H9 (cell line): ENCODE results near the gene GALNT15. TPM values are rescaled to one million over a fixed set of nuclear protein-coding genes. Genes with fewer than 3 reads are reported as not detected.

Source experiments
- DNase-seq: peaks from one replicate; pipeline ENCODE4 v3.0.0-alpha.2; 2017
- H2AFZ ChIP-seq: one replicate; pipeline ENCODE4 v1.6.1; 2013; ENCODE audit warnings: mild to moderate bottlenecking, low read length, control low read depth, moderate library complexity
- H2AK5ac ChIP-seq: 2 replicates; pipeline ENCODE4 v1.6.1; 2013; ENCODE audit warnings: low read length, control low read depth, mixed read lengths; ENCODE audit not compliant: insufficient read length
- H2BK120ac ChIP-seq: one replicate; pipeline ENCODE4 v1.6.1; 2013; ENCODE audit warnings: low read depth, mild to moderate bottlenecking, low read length, control low read depth, inconsistent platforms; ENCODE audit not compliant: poor library complexity, severe bottlenecking
- H2BK12ac ChIP-seq: 2 replicates; pipeline ENCODE4 v1.6.1; 2013; ENCODE audit warnings: low read length, control low read depth, mixed read lengths, low read depth; ENCODE audit not compliant: insufficient read length
- H2BK15ac ChIP-seq: 2 replicates; pipeline ENCODE4 v1.6.1; 2013; ENCODE audit warnings: low read depth, low read length, control low read depth
- H2BK20ac ChIP-seq: one replicate; pipeline ENCODE4 v1.6.1; 2013; ENCODE audit warnings: low read depth, mild to moderate bottlenecking, low read length, control low read depth, inconsistent platforms; ENCODE audit not compliant: poor library complexity, severe bottlenecking
- H2BK5ac ChIP-seq: 2 replicates; pipeline ENCODE4 v1.6.1; 2013; ENCODE audit warnings: low read length, control low read depth, mixed read lengths; ENCODE audit not compliant: insufficient read length
- H3K14ac ChIP-seq: 2 replicates; pipeline ENCODE4 v1.6.1; 2013; ENCODE audit warnings: low read length, control low read depth; ENCODE audit not compliant: insufficient read depth
- H3K18ac ChIP-seq: 2 replicates; pipeline ENCODE4 v1.6.1; 2013; ENCODE audit warnings: low read depth, mild to moderate bottlenecking, mixed read lengths, low read length, control low read depth; ENCODE audit not compliant: insufficient read length
- H3K23ac ChIP-seq: 2 replicates; pipeline ENCODE4 v1.6.1; 2013; ENCODE audit warnings: low read length, control low read depth, mixed read lengths, low read depth; ENCODE audit not compliant: insufficient read length
- H3K23me2 ChIP-seq: 2 replicates; pipeline ENCODE4 v1.6.1; 2013; ENCODE audit warnings: low read depth, mild to moderate bottlenecking, mixed read lengths, low read length, control low read depth; ENCODE audit not compliant: insufficient read length, poor library complexity, severe bottlenecking
- H3K27ac ChIP-seq: 2 replicates; pipeline ENCODE4 v1.5.1; 2013; ENCODE audit warnings: low read length, control low read depth, mixed read lengths, low read depth; ENCODE audit not compliant: insufficient read length
- H3K27me3 ChIP-seq: 2 replicates; pipeline ENCODE4 v1.6.1; 2013; ENCODE audit warnings: low read length, control low read depth, inconsistent platforms; ENCODE audit not compliant: insufficient read depth
- H3K4ac ChIP-seq: 2 replicates; pipeline ENCODE4 v1.6.1; 2013; ENCODE audit warnings: low read depth, mild to moderate bottlenecking, control low read depth, inconsistent platforms, low read length, moderate library complexity
- H3K4me1 ChIP-seq: 2 replicates; pipeline ENCODE4 v1.6.1; 2013; ENCODE audit warnings: low read length, control low read depth, inconsistent platforms; ENCODE audit not compliant: insufficient read depth
- H3K4me2 ChIP-seq: 2 replicates; pipeline ENCODE4 v1.6.1; 2013; ENCODE audit warnings: low read length, control low read depth, mixed read lengths; ENCODE audit not compliant: insufficient read length, insufficient read depth
- H3K56ac ChIP-seq: 2 replicates; pipeline ENCODE4 v1.6.1; 2013; ENCODE audit warnings: low read depth, mild to moderate bottlenecking, mixed read lengths, low read length, control low read depth; ENCODE audit not compliant: insufficient read length
- H3K79me1 ChIP-seq: 2 replicates; pipeline ENCODE4 v1.6.1; 2013; ENCODE audit warnings: low read depth, mild to moderate bottlenecking, moderate library complexity, low read length, control low read depth, inconsistent platforms; ENCODE audit not compliant: insufficient read depth, poor library complexity, severe bottlenecking
- H3K79me2 ChIP-seq: 2 replicates; pipeline ENCODE4 v1.6.1; 2013; ENCODE audit warnings: low read length, control low read depth, inconsistent platforms; ENCODE audit not compliant: insufficient read depth
- H3K9ac ChIP-seq: 2 replicates; pipeline ENCODE4 v1.6.1; 2013; ENCODE audit warnings: low read length, control low read depth, mixed read lengths; ENCODE audit not compliant: insufficient read length; ENCODE audit errors: extremely low read depth
- H3K9me3 ChIP-seq: one replicate; pipeline ENCODE4 v1.6.1; 2013; ENCODE audit warnings: low read depth, low read length, inconsistent platforms; ENCODE audit not compliant: control insufficient read depth
- H3T11ph ChIP-seq: one replicate; pipeline ENCODE4 v1.6.1; 2013; ENCODE audit warnings: mild to moderate bottlenecking, low read length, control low read depth, inconsistent platforms
- H4K20me1 ChIP-seq: one replicate; pipeline ENCODE4 v1.6.1; 2013; ENCODE audit not compliant: control insufficient read depth, insufficient read length, insufficient read depth
- H4K5ac ChIP-seq: 2 replicates; pipeline ENCODE4 v1.6.1; 2013; ENCODE audit warnings: low read depth, mild to moderate bottlenecking, mixed read lengths, low read length, control low read depth; ENCODE audit not compliant: insufficient read length
- H4K8ac ChIP-seq: replicated peaks from 2 replicates; pipeline ENCODE4 v1.6.1; 2013; ENCODE audit warnings: low read length, control low read depth, mixed read lengths, low read depth; ENCODE audit not compliant: insufficient read length
- H4K91ac ChIP-seq: 2 replicates; pipeline ENCODE4 v1.6.1; 2013; ENCODE audit warnings: low read depth, mild to moderate bottlenecking, moderate library complexity, mixed read lengths, low read length, control low read depth; ENCODE audit not compliant: insufficient read length
- H3K27ac Mint-ChIP-seq, 3 experiments: 2 replicates in 2 of 3; 3 replicates in 1 of 3; pipeline ENCODE4 v1.8.0; 2020 to 2021; ENCODE audit warnings: mixed read lengths in 3 of 3, mild to moderate bottlenecking in 1 of 3, moderate library complexity in 1 of 3
- H3K27me3 Mint-ChIP-seq: 2 replicates; pipeline ENCODE4 v1.8.0; 2021; ENCODE audit warnings: low read depth, mild to moderate bottlenecking, moderate library complexity, mixed read lengths
- H3K36me3 Mint-ChIP-seq, 3 experiments: 2 replicates in 2 of 3; 3 replicates in 1 of 3; pipeline ENCODE4 v1.8.0; 2020 to 2021; ENCODE audit warnings: low read depth in 3 of 3, mixed read lengths in 3 of 3; ENCODE audit not compliant: insufficient read depth in 1 of 3
- H3K4me1 Mint-ChIP-seq, 2 experiments: 2 replicates each; pipeline ENCODE4 v1.8.0; 2020; ENCODE audit warnings: mixed read lengths in 2 of 2
- H3K4me3 Mint-ChIP-seq, 2 experiments: 2 replicates in 1 of 2; 3 replicates in 1 of 2; pipeline ENCODE4 v1.8.0; 2020 to 2021; ENCODE audit warnings: mild to moderate bottlenecking in 2 of 2, mixed read lengths in 2 of 2, moderate library complexity in 1 of 2
- H3K9me3 Mint-ChIP-seq, 2 experiments: 2 replicates in 1 of 2; 3 replicates in 1 of 2; pipeline ENCODE4 v1.8.0; 2020; ENCODE audit warnings: mild to moderate bottlenecking in 2 of 2, mixed read lengths in 2 of 2, moderate library complexity in 1 of 2
- WGBS: extraction: QIAGEN DNeasy Blood & Tissue Kit; methylation state at CpG from one replicate; pipeline ENCODE4 v1.1.7; 2013; ENCODE audit warnings: missing lambda C conversion rate, low lambda C conversion rate, mixed read lengths; ENCODE audit not compliant: insufficient read length; ENCODE audit errors: extremely low coverage; 5-methylcytosine and 5-hydroxymethylcytosine counted together
- total RNA-seq: library from RNA; stranded (reverse); gene quantifications from 2 replicates; pipeline ENCODE4 v1.2.1, GENCODE V29; 2021
- TF ChIP-seq, protein P1 (sequence below): fragments of 200-600 bp; sonication (generic); conservative IDR thresholded peaks from 3 replicates; pipeline ENCODE4 v1.8.0; 2021; ENCODE audit warnings: antibody characterized with exemption, mild to moderate bottlenecking

The GALNT15 gene
- total RNA-seq, 1 experiment from 2014 or later = 0.04 TPM

DNA sequence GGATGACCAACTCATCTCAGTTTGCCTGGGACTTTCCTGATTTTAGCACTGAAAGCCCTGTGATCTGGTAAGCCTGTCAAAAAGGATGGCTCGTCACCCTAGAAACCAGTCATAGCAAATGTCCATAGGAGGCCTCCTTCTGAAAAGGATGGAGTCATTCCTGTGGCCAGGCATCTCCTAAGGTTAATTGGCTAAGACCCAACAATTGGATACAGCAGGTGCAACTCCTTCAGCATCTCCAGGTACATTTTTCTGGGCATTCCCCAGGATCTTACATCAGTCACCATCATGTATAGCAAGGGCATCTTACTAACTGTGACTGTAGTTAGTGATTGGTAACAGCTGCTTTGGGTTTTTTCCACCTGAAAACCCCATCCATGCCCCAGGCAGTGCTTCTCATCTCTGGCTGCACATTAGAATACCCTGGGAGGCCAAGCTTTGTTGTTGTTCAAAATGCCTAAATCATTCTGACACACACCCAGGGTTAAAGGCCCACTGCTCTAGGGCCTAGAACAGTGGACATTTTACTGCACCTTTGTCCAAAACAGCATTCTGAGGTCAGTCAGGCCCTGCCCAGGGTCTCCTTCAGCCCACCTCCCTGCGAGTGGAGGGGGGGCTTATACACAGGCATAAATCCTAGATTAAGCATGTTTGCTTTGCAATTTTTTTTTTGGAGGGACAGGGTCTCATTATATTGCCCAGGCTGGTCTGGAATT is 28.3 kb upstream of the GALNT15 start:
- Mint-ChIP-seq H3K4me3 (no peak overlapping the region), H3K4me1 (no peaks in the 10 kb centered on the region), H3K36me3 (peaks cover 7 to 13% (median 13%) of the 10 kb centered on the region in 3 experiments), H3K9me3 (peaks cover 31 to 32% of the 10 kb centered on the region in 2 experiments), H3K27ac (no peak overlapping the region; a peak in 1 of 7 replicates), H3K27me3 (peaks cover 8% of the 10 kb centered on the region)
- Histone ChIP-seq H3K9me3 (peaks cover 17% of the 10 kb centered on the region), H2AFZ (no peak overlapping the region), H4K8ac (no peak overlapping the region), H4K5ac (no peak overlapping the region), H3K14ac (no peak overlapping the region), H3K79me1 (no peaks in the 10 kb centered on the region), H4K91ac (no peak overlapping the region), H2BK12ac (no peak overlapping the region), H3K23me2 (no peaks in the 10 kb centered on the region), H3K18ac (no peak overlapping the region), H3K4me1 (no peaks in the 10 kb centered on the region), H3K27ac (no peak overlapping the region), H3K56ac (no peak overlapping the region), H2BK5ac (no peak overlapping the region), H4K20me1 (no peaks in the 10 kb centered on the region), H2BK120ac (no peak overlapping the region), H3K27me3 (no peaks in the 10 kb centered on the region), H2BK15ac (no peak overlapping the region), H3K4ac (no peak overlapping the region), H3K9ac (no peak overlapping the region), H3K4me2 (no peak overlapping the region), H3K23ac (no peak overlapping the region), H3T11ph (no peak overlapping the region), H2AK5ac (no peak overlapping the region), H2BK20ac (no peak overlapping the region), H3K79me2 (no peaks in the 10 kb centered on the region)
- DNase-seq = no peak
- no CpG with 5 or more reads among the region's 2 CpGs for WGBS
- TF ChIP-seq, protein P1, sequence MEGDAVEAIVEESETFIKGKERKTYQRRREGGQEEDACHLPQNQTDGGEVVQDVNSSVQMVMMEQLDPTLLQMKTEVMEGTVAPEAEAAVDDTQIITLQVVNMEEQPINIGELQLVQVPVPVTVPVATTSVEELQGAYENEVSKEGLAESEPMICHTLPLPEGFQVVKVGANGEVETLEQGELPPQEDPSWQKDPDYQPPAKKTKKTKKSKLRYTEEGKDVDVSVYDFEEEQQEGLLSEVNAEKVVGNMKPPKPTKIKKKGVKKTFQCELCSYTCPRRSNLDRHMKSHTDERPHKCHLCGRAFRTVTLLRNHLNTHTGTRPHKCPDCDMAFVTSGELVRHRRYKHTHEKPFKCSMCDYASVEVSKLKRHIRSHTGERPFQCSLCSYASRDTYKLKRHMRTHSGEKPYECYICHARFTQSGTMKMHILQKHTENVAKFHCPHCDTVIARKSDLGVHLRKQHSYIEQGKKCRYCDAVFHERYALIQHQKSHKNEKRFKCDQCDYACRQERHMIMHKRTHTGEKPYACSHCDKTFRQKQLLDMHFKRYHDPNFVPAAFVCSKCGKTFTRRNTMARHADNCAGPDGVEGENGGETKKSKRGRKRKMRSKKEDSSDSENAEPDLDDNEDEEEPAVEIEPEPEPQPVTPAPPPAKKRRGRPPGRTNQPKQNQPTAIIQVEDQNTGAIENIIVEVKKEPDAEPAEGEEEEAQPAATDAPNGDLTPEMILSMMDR = no peak
